WTC11 (cell line): ENCODE measurements around the gene UBE2D2. TPM values are rescaled to one million over a fixed set of nuclear protein-coding genes. Genes with fewer than 3 reads are reported as not detected.

ENCODE experiments used
- ATAC-seq: fragments of 200-7000 bp; cut with Tn5 transposase; 2 replicates; pipeline ENCODE4 v1.10.0; 2021; ENCODE audit warnings: mild to moderate bottlenecking, moderate library complexity
- CTCF ChIA-PET: fragments of 300-600 bp; sonication (Branson Sonifier 250); formaldehyde crosslinking; loops from one replicate; lab custom pipeline; 2021; ENCODE audit warnings: antibody characterized with exemption; lab: Charles Lee
- POLR2A ChIA-PET: fragments of 350-600 bp; sonication (Branson Sonifier 250); formaldehyde crosslinking; loops from one replicate; lab custom pipeline; 2021; ENCODE audit warnings: antibody characterized with exemption; lab: Charles Lee
- DNase-seq: peaks from one replicate; pipeline ENCODE4 v3.0.0; 2021; ENCODE audit warnings: low spot score
- H3K27ac Mint-ChIP-seq: 2 replicates; pipeline ENCODE4 v1.8.0; 2021; ENCODE audit warnings: mixed read lengths
- H3K27me3 Mint-ChIP-seq: 2 replicates; pipeline ENCODE4 v1.8.0; 2021; ENCODE audit warnings: low read depth, mild to moderate bottlenecking, moderate library complexity, mixed read lengths
- H3K36me3 Mint-ChIP-seq: 2 replicates; pipeline ENCODE4 v1.8.0; 2021; ENCODE audit warnings: mixed read lengths
- H3K4me1 Mint-ChIP-seq: 2 replicates; pipeline ENCODE4 v1.8.0; 2022; ENCODE audit warnings: mixed read lengths
- H3K4me3 Mint-ChIP-seq: 2 replicates; pipeline ENCODE4 v1.8.0; 2021; ENCODE audit warnings: mild to moderate bottlenecking, moderate library complexity, mixed read lengths
- H3K9me3 Mint-ChIP-seq: 2 replicates; pipeline ENCODE4 v1.8.0; 2021; ENCODE audit warnings: mixed read lengths
- AFF4 ChIP-seq: sonication (generic); formaldehyde crosslinking; IDR thresholded peaks from 2 replicates; pipeline ENCODE4 v1.8.1; 2023; ENCODE audit warnings: mild to moderate bottlenecking, missing genetic modification reagents, borderline replicate concordance
- ARID4B ChIP-seq: sonication (generic); formaldehyde crosslinking; IDR thresholded peaks from 2 replicates; pipeline ENCODE4 v1.8.0; 2023; ENCODE audit warnings: missing genetic modification reagents, mild to moderate bottlenecking, borderline replicate concordance
- ETV6 ChIP-seq: sonication (generic); formaldehyde crosslinking; IDR thresholded peaks from 2 replicates; pipeline ENCODE4 v1.8.1; 2022; ENCODE audit warnings: mild to moderate bottlenecking, missing genetic modification reagents
- FOXK1 ChIP-seq: sonication (generic); formaldehyde crosslinking; IDR thresholded peaks from 2 replicates; pipeline ENCODE4 v1.8.0; 2022; ENCODE audit warnings: mild to moderate bottlenecking, moderate library complexity, missing genetic modification reagents
- FOXP1 ChIP-seq: sonication (generic); formaldehyde crosslinking; IDR thresholded peaks from 2 replicates; pipeline ENCODE4 v1.8.0; 2022; ENCODE audit warnings: missing genetic modification reagents, mild to moderate bottlenecking, moderate library complexity, borderline replicate concordance
- FOXP4 ChIP-seq: sonication (generic); formaldehyde crosslinking; IDR thresholded peaks from 2 replicates; pipeline ENCODE4 v1.8.0; 2022; ENCODE audit warnings: mild to moderate bottlenecking, missing genetic modification reagents
- GABPB1 ChIP-seq: sonication (generic); formaldehyde crosslinking; IDR thresholded peaks from 2 replicates; pipeline ENCODE4 v1.8.1; 2023; ENCODE audit warnings: mild to moderate bottlenecking, missing genetic modification reagents
- GRHL2 ChIP-seq: fragments of 250-450 bp; sonication (Bioruptor Pico); IDR thresholded peaks from 2 replicates; pipeline ENCODE4 v1.8.0; 2022; ENCODE audit warnings: mild to moderate bottlenecking, moderate library complexity; ENCODE audit not compliant: insufficient replicate concordance, severe bottlenecking
- JAZF1 ChIP-seq: fragments of 250-450 bp; sonication (Bioruptor Pico); IDR thresholded peaks from 2 replicates; pipeline ENCODE4 v1.9.0; 2021; ENCODE audit warnings: moderate library complexity, mild to moderate bottlenecking, inconsistent platforms
- MYBL2 ChIP-seq: sonication (generic); formaldehyde crosslinking; IDR thresholded peaks from 2 replicates; pipeline ENCODE4 v1.8.1; 2023; ENCODE audit warnings: mild to moderate bottlenecking, moderate library complexity, missing genetic modification reagents
- PRDM15 ChIP-seq: sonication (generic); formaldehyde crosslinking; IDR thresholded peaks from 2 replicates; pipeline ENCODE4 v1.8.0; 2022; ENCODE audit warnings: missing genetic modification reagents
- SMAD3 ChIP-seq: sonication (generic); formaldehyde crosslinking; IDR thresholded peaks from 2 replicates; pipeline ENCODE4 v1.8.0; 2022; ENCODE audit warnings: missing genetic modification reagents, mild to moderate bottlenecking, borderline replicate concordance
- ZNF121 ChIP-seq: sonication (generic); formaldehyde crosslinking; IDR thresholded peaks from 2 replicates; pipeline ENCODE4 v1.8.0; 2023; ENCODE audit warnings: missing genetic modification reagents
- ZNF138 ChIP-seq: sonication (generic); formaldehyde crosslinking; conservative IDR thresholded peaks from 2 replicates; pipeline ENCODE4 v1.8.1; 2022; ENCODE audit warnings: mild to moderate bottlenecking, moderate library complexity, missing genetic modification reagents
- ZNF396 ChIP-seq: fragments of 250-450 bp; sonication (Bioruptor Pico); IDR thresholded peaks from 2 replicates; pipeline ENCODE4 v1.8.0; 2021; ENCODE audit warnings: mild to moderate bottlenecking, moderate library complexity, borderline replicate concordance
- total RNA-seq: library from RNA; stranded (reverse); gene quantifications from 3 replicates; pipeline ENCODE4 v1.2.3, GENCODE V29; 2021

Gene UBE2D2
- total RNA-seq, 1 experiment from 2014 or later = 183 TPM

DNA sequence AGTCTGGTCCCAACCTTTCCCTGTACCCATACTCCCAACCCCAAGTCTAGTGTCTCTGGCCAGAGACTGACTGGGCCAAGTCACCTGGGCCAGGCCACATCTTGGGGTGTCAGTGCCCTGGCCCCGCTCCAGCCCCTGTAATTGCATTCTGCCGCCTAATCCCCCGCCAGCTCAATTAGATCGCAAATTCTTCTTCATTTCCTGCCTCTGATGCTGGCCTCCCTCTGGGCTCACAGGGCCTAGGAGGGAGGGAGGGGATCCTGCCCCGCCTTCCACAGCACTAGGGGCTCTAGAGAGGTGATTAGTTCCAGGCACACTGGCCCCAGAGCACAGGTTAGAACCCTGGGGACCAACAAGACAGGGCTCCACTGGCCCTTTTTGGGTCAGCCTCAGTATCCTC lies 92.5 kb downstream of the UBE2D2 start:
- Mint-ChIP-seq H3K27ac (peak overlapping the region; percentile 54), H3K4me1 (peaks cover 73% of the 10 kb centered on the region), H3K9me3 (no peaks in the 10 kb centered on the region), H3K27me3 (no peaks in the 10 kb centered on the region), H3K36me3 (no peaks in the 10 kb centered on the region), H3K4me3 (peak overlapping the region; percentile 30)
- no peak for DNase-seq
- CTCF ChIA-PET = interaction anchor here (0.7 to 9.5 kb wide), 7 partner anchors 14 to 122 kb away, joined by 3 to 235 read pairs (median 6); no protein-coding TSS in a partner anchor
- peak; percentile 4 for ATAC-seq
- POLR2A ChIA-PET = interaction anchor here (1.0 to 1.7 kb wide), 4 partner anchors 11 to 58 kb away, joined by 3 to 4 read pairs (median 4); no protein-coding TSS in a partner anchor
- TF ChIP-seq ZNF121 (CRISPR knock-in tag) = peak; percentile 50
- no peak for TF ChIP-seq GABPB1
- peak; percentile 72 for TF ChIP-seq PRDM15 (CRISPR knock-in tag)
- peak; percentile 56; the same call in 1 of the 2 replicates for TF ChIP-seq ETV6 (CRISPR knock-in tag)

GRCh38 chr5:139654464-139654863 lies 93.3 kb downstream of the UBE2D2 start:
- Mint-ChIP-seq H3K27ac (peak overlapping the region; percentile 71), H3K27me3 (no peaks in the 10 kb centered on the region), H3K36me3 (no peaks in the 10 kb centered on the region), H3K9me3 (no peaks in the 10 kb centered on the region), H3K4me3 (peak overlapping the region; percentile 5; the same call in 1 of the 2 replicates), H3K4me1 (peaks cover 81% of the 10 kb centered on the region)
- DNase-seq (no peak), ATAC-seq (no peak)
- CTCF ChIA-PET = interaction anchor here (0.9 to 9.5 kb wide), 9 partner anchors 17 to 121 kb away, joined by 3 to 235 read pairs (median 3); no protein-coding TSS in a partner anchor
- POLR2A ChIA-PET = interaction anchor here (1.0 kb wide), 1 partner anchor 10 kb away, joined by 4 read pairs; no protein-coding TSS in a partner anchor
- no peak for TF ChIP-seq ZNF121 (CRISPR knock-in tag)
- no peak for TF ChIP-seq JAZF1 (CRISPR knock-in tag)
- no peak for TF ChIP-seq FOXP1 (CRISPR knock-in tag)
- TF ChIP-seq SMAD3 (CRISPR knock-in tag) = no peak
- no peak for TF ChIP-seq ZNF396
- TF ChIP-seq PRDM15 (CRISPR knock-in tag) = no peak
- TF ChIP-seq MYBL2 (CRISPR knock-in tag) = no peak
- TF ChIP-seq GRHL2 = no peak
- no peak for TF ChIP-seq FOXP4
- no peak for TF ChIP-seq FOXK1 (CRISPR knock-in tag)
- no peak for TF ChIP-seq ARID4B (CRISPR knock-in tag)
- no peak for TF ChIP-seq ZNF138 (CRISPR knock-in tag)
- TF ChIP-seq AFF4 (CRISPR knock-in tag) = no peak
